GM12865 (cell line): ENCODE data around the gene UBASH3A.

Source experiments
- DNase-seq: peaks from one replicate; pipeline ENCODE4 v3.0.0; 2010; ENCODE audit warnings: low read depth
- H3K4me3 ChIP-seq: 2 replicates; pipeline ENCODE4 v1.5.1; 2011; ENCODE audit warnings: mild to moderate bottlenecking, low read depth, low read length, control low read depth
- TF ChIP-seq, protein P1 (sequence below): IDR thresholded peaks from 2 replicates; pipeline ENCODE4 v1.5.1; 2011; ENCODE audit warnings: low read length, control low read depth, low read depth, inconsistent platforms; ENCODE audit not compliant: insufficient read depth; ENCODE audit errors: missing control alignments

UBASH3A gene

DNA sequence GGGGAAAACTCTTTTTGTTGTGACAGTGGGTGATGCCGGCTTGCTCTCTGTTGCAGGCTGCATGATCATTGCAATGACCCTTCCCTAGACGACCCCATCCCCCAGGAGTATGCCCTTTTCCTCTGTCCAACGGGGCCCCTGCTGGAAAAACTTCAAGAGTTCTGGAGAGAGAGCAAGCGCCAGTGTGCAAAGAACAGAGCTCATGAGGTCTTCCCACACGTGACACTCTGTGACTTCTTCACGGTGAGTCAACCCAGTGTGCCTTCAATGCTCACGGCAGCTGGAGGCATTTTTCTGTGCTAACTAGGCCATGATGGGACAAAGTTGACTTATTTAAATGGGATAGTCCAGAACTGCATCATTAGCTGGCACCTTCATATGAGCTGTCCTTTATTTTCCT, 5.7 kb downstream of the UBASH3A start:
- H3K4me3 ChIP-seq: no peak overlapping the region
- no peak for DNase-seq
- TF ChIP-seq, protein P1, sequence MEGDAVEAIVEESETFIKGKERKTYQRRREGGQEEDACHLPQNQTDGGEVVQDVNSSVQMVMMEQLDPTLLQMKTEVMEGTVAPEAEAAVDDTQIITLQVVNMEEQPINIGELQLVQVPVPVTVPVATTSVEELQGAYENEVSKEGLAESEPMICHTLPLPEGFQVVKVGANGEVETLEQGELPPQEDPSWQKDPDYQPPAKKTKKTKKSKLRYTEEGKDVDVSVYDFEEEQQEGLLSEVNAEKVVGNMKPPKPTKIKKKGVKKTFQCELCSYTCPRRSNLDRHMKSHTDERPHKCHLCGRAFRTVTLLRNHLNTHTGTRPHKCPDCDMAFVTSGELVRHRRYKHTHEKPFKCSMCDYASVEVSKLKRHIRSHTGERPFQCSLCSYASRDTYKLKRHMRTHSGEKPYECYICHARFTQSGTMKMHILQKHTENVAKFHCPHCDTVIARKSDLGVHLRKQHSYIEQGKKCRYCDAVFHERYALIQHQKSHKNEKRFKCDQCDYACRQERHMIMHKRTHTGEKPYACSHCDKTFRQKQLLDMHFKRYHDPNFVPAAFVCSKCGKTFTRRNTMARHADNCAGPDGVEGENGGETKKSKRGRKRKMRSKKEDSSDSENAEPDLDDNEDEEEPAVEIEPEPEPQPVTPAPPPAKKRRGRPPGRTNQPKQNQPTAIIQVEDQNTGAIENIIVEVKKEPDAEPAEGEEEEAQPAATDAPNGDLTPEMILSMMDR: no peak

DNA sequence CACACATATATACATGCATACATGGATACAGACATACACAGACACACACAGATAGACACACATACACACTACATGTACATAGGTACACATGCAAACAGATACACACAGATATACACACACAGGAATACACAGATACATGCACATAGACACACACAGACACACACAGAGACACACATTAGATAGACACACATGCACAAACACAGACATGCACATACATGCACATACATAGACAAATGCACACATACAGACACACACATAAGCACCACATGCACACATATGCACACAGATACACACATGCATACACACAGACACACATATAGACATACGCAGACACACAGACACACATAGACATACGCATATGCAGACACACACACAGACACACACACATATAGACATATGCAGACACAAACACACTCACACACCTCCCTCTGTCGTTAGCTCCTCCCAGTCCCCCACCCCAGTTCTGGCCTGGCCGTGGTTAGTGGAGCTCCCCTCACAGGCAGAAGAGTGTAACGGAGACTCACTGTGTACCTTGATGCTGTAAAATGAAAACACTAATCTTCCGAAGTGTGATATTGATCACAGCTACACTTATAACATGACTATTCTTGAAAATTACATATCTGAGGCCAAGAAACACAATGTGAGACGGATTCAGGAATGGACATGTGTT, 7.6 kb downstream of the UBASH3A start:
- DNase-seq: no peak

DNA sequence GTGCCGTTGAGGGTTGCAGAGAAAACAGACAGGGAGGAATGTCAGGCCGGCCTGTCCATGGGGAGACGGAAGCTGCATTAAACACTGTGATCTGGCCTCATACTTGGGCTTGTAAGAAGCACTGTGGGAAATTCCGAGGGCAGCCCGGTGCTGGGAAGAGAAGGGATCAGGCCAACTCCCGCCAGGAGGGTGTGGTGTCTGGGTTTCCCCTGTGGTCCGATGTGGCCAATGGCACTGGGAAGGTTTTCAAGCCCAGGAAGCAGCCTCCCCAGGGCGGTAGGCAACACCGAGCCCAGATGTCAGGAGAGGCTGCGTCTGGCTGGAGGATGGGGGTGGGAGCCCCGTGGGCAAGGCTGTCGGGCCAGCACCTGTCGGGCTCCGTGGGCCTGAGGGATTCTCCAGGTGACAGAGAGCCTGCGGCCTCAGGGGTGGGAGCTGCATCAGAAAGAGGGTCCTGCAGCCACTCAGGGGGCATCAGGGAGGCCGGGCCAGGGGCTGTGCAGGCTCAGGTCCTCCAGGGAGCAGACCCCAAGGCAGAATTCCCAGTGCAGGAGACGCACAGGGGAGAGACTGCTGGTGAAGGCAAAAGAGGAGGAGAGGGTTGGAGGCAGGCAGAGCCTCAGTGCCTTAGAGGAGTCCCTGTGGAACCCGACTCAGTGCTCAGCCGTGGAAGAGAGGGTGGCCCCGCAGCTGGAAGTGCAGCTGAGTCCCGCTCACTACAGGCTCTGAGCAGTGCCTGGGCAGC, 8.4 kb downstream of the UBASH3A start:
- TF ChIP-seq, protein P1: no peak
- DNase-seq: no peak

More for the DNA sequence above, 7.6 kb downstream of the UBASH3A start:
- no peak overlapping the region for H3K4me3 ChIP-seq
- TF ChIP-seq, protein P1: no peak

DNA sequence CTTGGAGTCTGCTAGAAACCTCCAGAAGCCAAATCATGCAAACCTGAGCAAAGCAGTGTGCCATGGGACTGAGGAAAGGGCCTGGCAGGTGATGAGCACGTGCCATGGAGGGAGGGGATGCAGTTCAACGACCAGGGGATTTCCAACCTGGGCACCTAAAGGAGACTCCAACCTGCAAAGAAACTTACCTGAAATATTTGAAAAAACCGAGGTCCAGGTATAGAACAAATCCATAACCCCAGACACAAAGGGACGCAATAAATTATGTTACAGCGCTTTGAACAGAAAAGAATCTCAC, 8.9 kb downstream of the UBASH3A start:
- TF ChIP-seq, protein P1: no peak
- DNase-seq: no peak
- no peak overlapping the region for H3K4me3 ChIP-seq

More for the DNA sequence above, 8.4 kb downstream of the UBASH3A start:
- H3K4me3 ChIP-seq: no peak overlapping the region

DNA sequence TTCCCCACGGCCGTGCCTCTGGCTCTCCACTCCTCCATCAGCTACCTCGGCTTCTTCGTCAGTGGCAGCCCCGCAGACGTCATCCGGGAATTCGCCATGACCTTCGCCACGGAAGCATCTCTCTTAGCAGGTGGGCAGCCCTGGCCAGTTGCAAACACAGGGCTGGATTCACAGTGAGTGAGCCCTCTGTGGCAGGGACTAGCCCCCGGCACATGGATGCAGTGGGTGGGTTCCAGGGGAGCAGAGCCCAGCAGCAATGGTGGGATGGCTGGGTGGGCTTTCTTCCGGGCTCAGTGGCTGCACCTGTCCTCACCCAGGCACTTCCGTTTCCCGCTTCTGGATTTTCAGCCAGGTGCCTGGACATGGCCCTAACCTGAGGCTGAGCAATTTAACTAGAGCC, 9.4 kb downstream of the UBASH3A start:
- TF ChIP-seq, protein P1: no peak
- no peak for DNase-seq
- H3K4me3 ChIP-seq: no peak overlapping the region

DNA sequence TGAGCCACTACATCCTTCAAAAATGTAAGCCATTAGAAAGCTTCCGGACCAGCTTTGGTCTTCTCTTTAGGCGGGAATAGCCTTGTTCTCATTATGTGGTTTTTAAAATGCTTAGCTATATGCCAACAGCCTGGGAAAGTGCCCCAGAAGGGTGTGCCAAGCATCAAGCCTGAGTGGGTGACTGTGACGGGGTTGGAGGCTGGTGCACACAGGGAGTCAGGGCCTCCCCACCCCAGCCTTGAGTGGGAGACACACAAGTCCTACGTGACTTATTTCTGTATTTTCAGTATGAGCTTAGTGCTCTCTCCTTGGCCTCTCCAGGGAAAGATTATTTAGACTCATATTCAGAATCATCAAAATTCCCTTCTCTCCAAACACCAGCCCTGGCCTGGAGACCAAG, 9.8 kb downstream of the UBASH3A start:
- peak; percentile 47 for DNase-seq
- TF ChIP-seq, protein P1: no peak
- no peak overlapping the region for H3K4me3 ChIP-seq
